PC-9 (cell line): ENCODE results near the gene C10orf120. TPM values are rescaled to one million over a fixed set of nuclear protein-coding genes. Genes with fewer than 3 reads are reported as not detected.

Experiments
- BruUV-seq: library from RNA; stranded (reverse); fragments of 400-500 nt; replicated peaks from 2 replicates; lab custom pipeline; 2021; lab: Mats Ljungman, UMichigan
- CTCF ChIA-PET: fragments of 300-600 bp; sonication (Branson Sonifier 250); formaldehyde crosslinking; loops from one replicate; lab custom pipeline; 2022; ENCODE audit warnings: antibody characterized with exemption; lab: Charles Lee
- POLR2A ChIA-PET: fragments of 300-600 bp; sonication (Branson Sonifier 250); formaldehyde crosslinking; loops from one replicate; lab custom pipeline; 2022; ENCODE audit warnings: antibody characterized with exemption; ENCODE audit not compliant: unreplicated experiment; lab: Charles Lee
- DNase-seq, 2 experiments: peaks; one replicate each; pipeline versions ENCODE4 v3.0.0 to v3.0.0-alpha.2; 2015 to 2022; ENCODE audit warnings: mixed read lengths in 1 of 2
- H2AFZ ChIP-seq: fragments of 200-600 bp; sonication (generic); 2 replicates; pipeline ENCODE4 v1.8.1; 2017; ENCODE audit warnings: antibody characterized with exemption
- H3F3A ChIP-seq: fragments of 200-600 bp; sonication (generic); 2 replicates; pipeline ENCODE4 v1.8.1; 2017; ENCODE audit warnings: antibody characterized with exemption, mild to moderate bottlenecking, low read depth; ENCODE audit not compliant: insufficient read depth
- H3K27ac ChIP-seq: fragments of 200-600 bp; sonication (generic); 2 replicates; pipeline ENCODE4 v1.6.1; 2016; ENCODE audit warnings: mixed run types
- H3K27me3 ChIP-seq: fragments of 200-600 bp; sonication (generic); 2 replicates; pipeline ENCODE4 v1.6.1; 2016; ENCODE audit warnings: low read depth, mixed run types; ENCODE audit not compliant: insufficient read depth
- H3K36me3 ChIP-seq: fragments of 200-600 bp; sonication (generic); 2 replicates; pipeline ENCODE4 v1.6.1; 2016; ENCODE audit warnings: low read depth, mixed run types
- H3K4me1 ChIP-seq: fragments of 200-600 bp; sonication (generic); replicated peaks from 2 replicates; pipeline ENCODE4 v1.6.1; 2016; ENCODE audit warnings: mixed run types; ENCODE audit not compliant: insufficient read depth
- H3K4me2 ChIP-seq: fragments of 200-600 bp; sonication (generic); 2 replicates; pipeline ENCODE4 v1.6.1; 2017; ENCODE audit warnings: mixed run types
- H3K4me3 ChIP-seq: fragments of 200-600 bp; sonication (generic); 2 replicates; pipeline ENCODE4 v1.6.1; 2016; ENCODE audit warnings: mixed run types
- H3K79me2 ChIP-seq: fragments of 200-600 bp; sonication (generic); 2 replicates; pipeline ENCODE4 v1.6.1; 2017; ENCODE audit warnings: low read depth, mixed run types
- H3K9me2 ChIP-seq: fragments of 200-600 bp; sonication (generic); 2 replicates; pipeline ENCODE4 v1.8.1; 2017; ENCODE audit warnings: mild to moderate bottlenecking; ENCODE audit not compliant: insufficient read depth
- H3K9me3 ChIP-seq: fragments of 200-600 bp; sonication (generic); 2 replicates; pipeline ENCODE4 v1.8.1; 2016; ENCODE audit warnings: low read depth; ENCODE audit not compliant: insufficient read depth
- H4K20me1 ChIP-seq: fragments of 200-600 bp; sonication (generic); 2 replicates; pipeline ENCODE4 v1.8.1; 2017; ENCODE audit not compliant: insufficient read depth
- EZH2 ChIP-seq: fragments of 200-600 bp; sonication (generic); IDR thresholded peaks from 2 replicates; pipeline ENCODE4 v1.8.0; 2017; ENCODE audit warnings: antibody characterized with exemption, low read depth
- intact Hi-C: fragments of 100-400 bp; cut with micrococcal nuclease; formaldehyde crosslinking; loops from one replicate; pipeline ENCODE4 v1.10.0; 2022; ENCODE audit not compliant: unreplicated experiment
- total RNA-seq: library from RNA; stranded (reverse); gene quantifications from 2 replicates; pipeline ENCODE4 v1.2.3, GENCODE V29; 2021
- TF ChIP-seq, protein P1 (sequence below): fragments of 200-600 bp; sonication (generic); conservative IDR thresholded peaks from 2 replicates; pipeline ENCODE4 v1.6.1; 2017; ENCODE audit warnings: mixed run types, antibody characterized with exemption, mild to moderate bottlenecking, moderate library complexity

Gene C10orf120
- total RNA-seq, 1 experiment from 2014 or later, result not detected

DNA sequence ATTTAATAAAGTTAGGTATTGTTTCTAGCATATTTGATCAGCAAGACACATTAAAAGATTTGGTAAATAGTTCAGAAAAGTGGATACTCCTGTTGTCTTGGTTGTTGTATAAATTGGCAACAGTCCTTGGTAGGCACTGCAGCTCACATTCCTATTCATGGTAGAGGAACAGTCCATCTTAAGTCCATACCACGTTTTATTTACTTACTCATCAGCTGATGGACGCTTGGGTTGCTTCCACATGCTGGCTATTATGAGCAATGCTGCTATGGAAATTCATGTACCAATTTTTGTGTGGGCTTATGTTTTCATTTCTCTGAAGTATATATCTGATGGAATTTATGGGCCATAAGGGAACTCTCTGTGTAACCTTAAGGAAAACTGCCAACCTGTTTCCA, 43.3 kb downstream of the C10orf120 start:
- no peak for DNase-seq
- no peak overlapping the region for H3K4me2 ChIP-seq
- no peak overlapping the region for H3K4me3 ChIP-seq
- H4K20me1 ChIP-seq, result no peaks in the 10 kb centered on the region
- no TSS peak for BruUV-seq
- TF ChIP-seq EZH2, result no peak
- TF ChIP-seq, protein P1, sequence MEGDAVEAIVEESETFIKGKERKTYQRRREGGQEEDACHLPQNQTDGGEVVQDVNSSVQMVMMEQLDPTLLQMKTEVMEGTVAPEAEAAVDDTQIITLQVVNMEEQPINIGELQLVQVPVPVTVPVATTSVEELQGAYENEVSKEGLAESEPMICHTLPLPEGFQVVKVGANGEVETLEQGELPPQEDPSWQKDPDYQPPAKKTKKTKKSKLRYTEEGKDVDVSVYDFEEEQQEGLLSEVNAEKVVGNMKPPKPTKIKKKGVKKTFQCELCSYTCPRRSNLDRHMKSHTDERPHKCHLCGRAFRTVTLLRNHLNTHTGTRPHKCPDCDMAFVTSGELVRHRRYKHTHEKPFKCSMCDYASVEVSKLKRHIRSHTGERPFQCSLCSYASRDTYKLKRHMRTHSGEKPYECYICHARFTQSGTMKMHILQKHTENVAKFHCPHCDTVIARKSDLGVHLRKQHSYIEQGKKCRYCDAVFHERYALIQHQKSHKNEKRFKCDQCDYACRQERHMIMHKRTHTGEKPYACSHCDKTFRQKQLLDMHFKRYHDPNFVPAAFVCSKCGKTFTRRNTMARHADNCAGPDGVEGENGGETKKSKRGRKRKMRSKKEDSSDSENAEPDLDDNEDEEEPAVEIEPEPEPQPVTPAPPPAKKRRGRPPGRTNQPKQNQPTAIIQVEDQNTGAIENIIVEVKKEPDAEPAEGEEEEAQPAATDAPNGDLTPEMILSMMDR, result no peak
- H3F3A ChIP-seq, result no peaks in the 10 kb centered on the region
- H3K36me3 ChIP-seq, result no peaks in the 10 kb centered on the region
- H3K27me3 ChIP-seq, result peaks cover 72% of the 10 kb centered on the region
- H3K9me3 ChIP-seq, result no peaks in the 10 kb centered on the region
- ChIA-PET CTCF (no interaction called here), POLR2A (no interaction called here)
- H2AFZ ChIP-seq, result no peak overlapping the region
- no peaks in the 10 kb centered on the region for H3K79me2 ChIP-seq
- intact Hi-C loops, result no loop called here
- no peak overlapping the region for H3K27ac ChIP-seq
- no peaks in the 10 kb centered on the region for H3K4me1 ChIP-seq
- no peaks in the 10 kb centered on the region for H3K9me2 ChIP-seq

DNA sequence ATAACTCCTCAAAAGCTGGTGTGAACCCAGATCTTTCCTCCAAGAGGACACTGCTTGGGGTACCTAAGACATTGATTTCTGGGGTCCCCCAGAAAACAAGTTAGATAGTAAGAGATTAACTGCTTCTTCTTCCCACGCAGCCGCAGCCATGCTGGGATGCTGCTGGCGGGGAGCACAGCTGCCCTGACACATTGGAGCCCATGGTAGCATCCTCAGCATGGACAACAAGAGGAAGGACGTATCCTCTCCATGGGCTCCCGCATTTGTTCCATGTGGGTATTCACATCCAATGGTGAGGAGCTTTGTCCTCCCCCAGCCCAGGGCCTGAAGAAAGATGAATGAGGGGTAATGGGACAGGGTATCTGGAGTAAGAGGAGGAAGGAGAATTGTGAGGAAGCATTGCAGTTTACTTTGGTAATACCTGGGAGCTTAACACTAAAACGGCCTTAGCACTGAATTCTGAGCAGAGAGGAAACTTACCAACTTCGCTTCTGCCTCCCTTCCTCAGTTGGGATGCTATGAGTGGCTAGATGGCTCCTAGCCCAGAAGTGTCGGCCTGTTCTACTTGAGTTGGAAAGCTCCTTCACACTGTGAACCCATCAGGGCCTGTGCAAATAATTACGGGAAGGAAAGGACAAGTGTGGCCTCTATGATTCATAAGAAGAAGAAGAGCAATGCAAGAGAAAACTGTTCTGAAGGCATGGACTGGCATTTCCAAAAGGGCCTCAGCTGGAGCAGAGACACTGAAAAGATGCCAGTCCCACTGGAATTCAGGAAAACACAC, 43.9 kb downstream of the C10orf120 start:
- H3K9me2 ChIP-seq, result no peaks in the 10 kb centered on the region
- intact Hi-C loops, result no loop called here
- H3F3A ChIP-seq, result no peaks in the 10 kb centered on the region
- no peaks in the 10 kb centered on the region for H4K20me1 ChIP-seq
- H3K9me3 ChIP-seq, result no peaks in the 10 kb centered on the region
- BruUV-seq, result no TSS peak
- H3K36me3 ChIP-seq, result no peaks in the 10 kb centered on the region
- TF ChIP-seq EZH2, result no peak
- TF ChIP-seq, protein P1, result no peak
- ChIA-PET POLR2A (no interaction called here), CTCF (no interaction called here)
- no peak overlapping the region for H3K4me3 ChIP-seq
- no peaks in the 10 kb centered on the region for H3K4me1 ChIP-seq
- no peak overlapping the region for H2AFZ ChIP-seq
- DNase-seq, result no peak
- H3K27me3 ChIP-seq, result peaks cover 66% of the 10 kb centered on the region
- no peak overlapping the region for H3K4me2 ChIP-seq
- no peak overlapping the region for H3K27ac ChIP-seq
- H3K79me2 ChIP-seq, result no peaks in the 10 kb centered on the region

DNA sequence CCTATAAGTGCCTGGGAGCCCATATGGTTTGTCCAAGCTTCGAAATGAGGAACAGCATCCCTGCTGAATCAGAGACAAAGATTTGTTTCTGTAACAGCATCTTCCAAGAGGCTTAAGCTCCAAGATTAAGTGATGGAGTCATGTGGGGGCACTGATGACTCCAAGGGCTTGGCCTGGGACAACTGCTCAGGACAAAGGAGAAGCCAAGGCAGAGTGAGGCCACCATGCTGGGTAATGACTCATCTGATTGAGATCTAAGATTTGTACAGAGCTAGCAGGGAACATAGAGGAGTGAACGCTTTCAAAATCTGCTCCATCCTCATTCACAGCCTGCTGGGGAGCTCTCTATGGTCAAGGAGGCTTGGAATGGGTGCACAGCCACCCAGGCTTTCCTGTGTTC, 49.3 kb downstream of the C10orf120 start:
- no peaks in the 10 kb centered on the region for H3K36me3 ChIP-seq
- ChIA-PET POLR2A (no interaction called here), CTCF (interaction anchor here (0.6 kb wide), 1 partner anchor 726 kb away, joined by 5 read pairs; no protein-coding TSS in a partner anchor)
- TF ChIP-seq EZH2, result no peak
- TF ChIP-seq, protein P1, result no peak
- no peak overlapping the region for H3K4me2 ChIP-seq
- H3K9me2 ChIP-seq, result no peaks in the 10 kb centered on the region
- no peaks in the 10 kb centered on the region for H3K79me2 ChIP-seq
- H2AFZ ChIP-seq, result no peak overlapping the region
- H3F3A ChIP-seq, result no peaks in the 10 kb centered on the region
- intact Hi-C loops, result no loop called here
- H3K27ac ChIP-seq, result no peak overlapping the region
- no peaks in the 10 kb centered on the region for H3K9me3 ChIP-seq
- no TSS peak for BruUV-seq
- peaks cover 20% of the 10 kb centered on the region; the same call in 1 of the 2 replicates for H3K27me3 ChIP-seq
- no peaks in the 10 kb centered on the region for H3K4me1 ChIP-seq
- H3K4me3 ChIP-seq, result no peak overlapping the region
- DNase-seq, result no peak
- H4K20me1 ChIP-seq, result no peaks in the 10 kb centered on the region
